HFF-Myc (cell line): ENCODE results near the gene SPPL3.

Source experiments
- DNase-seq: peaks from one replicate; pipeline ENCODE4 v3.0.0-alpha.2; 2011; ENCODE audit warnings: low read depth; ENCODE audit errors: extremely low read depth
- H3K4me3 ChIP-seq: replicated peaks from 2 replicates; pipeline ENCODE4 v1.5.1; 2011; ENCODE audit warnings: low read depth, mild to moderate bottlenecking, control low read depth, low read length
- CTCF ChIP-seq: IDR thresholded peaks from 2 replicates; pipeline ENCODE4 v1.5.1; 2012; ENCODE audit warnings: mild to moderate bottlenecking, low read depth, low read length, control low read depth; ENCODE audit errors: missing control alignments

Gene SPPL3

GRCh38 chr12:120854804-120855203, 49.4 kb downstream of the SPPL3 start:
- TF ChIP-seq CTCF: no peak
- no peak for DNase-seq
- no peak overlapping the region for H3K4me3 ChIP-seq

- H3K4me3 ChIP-seq: no peak overlapping the region
- TF ChIP-seq CTCF: no peak
- no peak for DNase-seq
These were observed 51.0 kb downstream of the SPPL3 start for GRCh38 chr12:120853188-120853587.

GRCh38 chr12:120851944-120852343, 52.2 kb downstream of the SPPL3 start:
- no peak overlapping the region for H3K4me3 ChIP-seq
- TF ChIP-seq CTCF: no peak
- no peak for DNase-seq

GRCh38 chr12:120851444-120851843, 52.7 kb downstream of the SPPL3 start:
- no peak for DNase-seq
- H3K4me3 ChIP-seq: no peak overlapping the region
- TF ChIP-seq CTCF: no peak

GRCh38 chr12:120849765-120850164, 54.4 kb downstream of the SPPL3 start:
- no peak for DNase-seq
- TF ChIP-seq CTCF: no peak
- no peak overlapping the region for H3K4me3 ChIP-seq

- no peak for TF ChIP-seq CTCF
- H3K4me3 ChIP-seq: no peak overlapping the region
- DNase-seq: no peak
These were observed 56.3 kb downstream of the SPPL3 start for GRCh38 chr12:120847814-120848213.

- TF ChIP-seq CTCF: no peak
- no peak overlapping the region for H3K4me3 ChIP-seq
- DNase-seq: no peak
These were observed 56.8 kb downstream of the SPPL3 start for GRCh38 chr12:120847392-120847791.
